GM19328 (cell line): ENCODE measurements around the gene SPEN.
A peak's percentile ranks its signal among the peaks of the same experiment; 100 is the strongest.

Source experiments
- ATAC-seq: cut with Tn5 transposase; IDR thresholded peaks from one replicate; pipeline ENCODE4 v1.9.1; 2021; ENCODE audit warnings: mild to moderate bottlenecking, moderate library complexity; ENCODE audit not compliant: unreplicated experiment

The SPEN gene

GRCh38 chr1:15946571-15947381 lies 99.3 kb downstream of the SPEN start:
- no peak for ATAC-seq

DNA sequence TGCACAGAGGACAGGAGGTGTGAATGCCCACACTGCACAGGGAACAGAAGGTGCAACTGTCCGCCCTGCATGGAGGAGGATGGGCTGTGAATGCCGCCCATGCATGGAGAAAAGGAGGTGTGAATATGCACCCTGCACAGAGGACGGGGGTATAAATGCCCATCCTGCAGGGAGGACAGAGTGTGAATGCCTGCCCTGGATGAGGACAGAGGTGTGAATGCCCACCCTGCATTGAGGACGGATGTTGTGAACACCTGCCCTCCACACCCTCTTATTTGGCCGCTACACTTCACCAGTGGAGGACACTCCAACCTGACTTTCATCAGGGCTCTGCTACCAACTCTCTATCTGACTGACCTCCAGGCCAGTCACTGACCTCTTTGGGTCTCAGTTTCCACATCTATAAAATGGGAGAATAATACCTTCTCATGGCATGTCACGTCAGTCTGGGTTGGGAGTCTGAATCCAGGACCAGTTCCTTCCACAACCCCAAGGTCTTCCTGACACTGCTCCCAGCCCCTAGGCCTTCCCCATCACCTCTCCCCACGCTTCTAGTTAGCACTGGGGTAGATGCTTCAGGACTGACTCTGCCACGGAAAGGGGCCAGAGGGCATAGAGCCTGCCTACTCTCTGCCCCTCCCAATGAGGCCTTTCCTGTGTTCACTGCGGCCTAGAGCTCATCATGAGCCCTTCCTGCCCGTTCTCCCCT lies 100.0 kb downstream of the SPEN start:
- no peak for ATAC-seq

DNA sequence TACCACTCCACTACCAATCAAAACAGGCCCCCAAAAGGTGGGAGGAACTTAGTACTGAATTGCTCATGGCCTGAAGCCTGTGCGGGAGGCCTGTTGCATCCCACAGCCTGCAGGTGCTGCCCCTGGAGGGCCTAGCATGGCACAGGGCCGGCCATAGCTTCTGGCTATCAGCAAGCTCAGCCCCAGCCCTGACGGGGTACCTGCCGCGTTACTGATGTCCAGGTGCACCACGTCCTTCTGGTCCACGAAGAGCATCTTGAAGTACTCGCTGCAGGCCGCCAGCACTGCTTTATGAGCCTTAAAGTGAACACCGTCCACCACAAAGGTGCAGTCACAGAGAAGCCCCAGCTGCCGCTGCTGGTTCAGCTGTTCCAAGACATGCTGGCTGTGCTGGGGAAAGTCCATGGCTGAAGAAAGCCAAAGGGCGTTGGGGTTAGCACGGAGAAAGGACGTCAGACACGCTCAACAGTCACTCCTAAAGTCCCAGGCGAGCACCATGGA lies 100.6 kb downstream of the SPEN start:
- no peak for ATAC-seq

GRCh38 chr1:15948595-15949452 lies 101.3 kb downstream of the SPEN start:
- peak; percentile 13 for ATAC-seq

- peak; percentile 71 for ATAC-seq
Observed at GRCh38 chr1:15949453-15950245, 102.1 kb downstream of the SPEN start.

DNA sequence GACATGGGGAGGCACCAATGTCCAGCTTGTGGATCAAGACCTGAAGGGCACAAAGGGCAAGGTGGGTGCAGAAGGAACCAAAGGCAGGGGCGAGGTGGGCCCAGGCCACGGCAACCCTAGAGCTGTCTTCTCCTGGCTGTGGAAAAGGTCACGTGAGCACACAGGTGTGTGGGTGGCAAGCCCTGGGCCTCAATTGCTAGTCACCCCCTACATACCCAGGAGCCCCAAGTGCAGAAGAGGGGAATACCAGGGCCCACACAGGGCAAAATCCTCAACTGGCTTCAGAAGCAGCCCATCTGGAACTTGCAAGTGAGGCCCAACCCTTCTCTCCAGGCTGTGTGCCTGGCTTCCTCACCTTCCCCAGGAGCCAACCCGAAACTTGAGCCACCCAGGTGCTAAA lies 102.8 kb downstream of the SPEN start:
- ATAC-seq: no peak

DNA sequence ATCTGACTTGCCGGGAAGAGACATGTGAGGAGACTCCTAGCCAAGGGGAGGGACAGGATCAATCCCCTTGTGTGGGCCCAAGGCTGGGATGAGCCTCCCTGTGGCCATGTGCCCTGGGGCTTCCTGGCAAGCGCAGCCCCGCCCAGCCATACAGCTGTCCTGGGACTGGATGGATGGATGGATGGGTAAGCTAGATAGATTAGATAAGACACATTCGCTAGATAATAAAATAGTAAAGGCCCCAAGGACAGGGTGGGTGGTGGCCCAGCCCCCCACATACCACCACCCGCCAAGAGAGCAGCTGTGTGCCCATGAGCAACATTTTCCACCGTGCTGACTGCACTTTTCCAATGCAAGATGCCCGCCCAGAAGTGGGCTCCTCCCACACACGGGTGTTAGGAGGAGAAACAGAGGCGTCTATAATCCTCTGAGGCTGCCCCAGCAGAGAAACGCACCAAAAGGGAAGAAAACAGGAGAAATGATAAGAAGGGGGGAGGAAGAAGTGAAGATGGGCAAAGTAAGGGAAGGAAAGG lies 103.3 kb downstream of the SPEN start:
- ATAC-seq: no peak

DNA sequence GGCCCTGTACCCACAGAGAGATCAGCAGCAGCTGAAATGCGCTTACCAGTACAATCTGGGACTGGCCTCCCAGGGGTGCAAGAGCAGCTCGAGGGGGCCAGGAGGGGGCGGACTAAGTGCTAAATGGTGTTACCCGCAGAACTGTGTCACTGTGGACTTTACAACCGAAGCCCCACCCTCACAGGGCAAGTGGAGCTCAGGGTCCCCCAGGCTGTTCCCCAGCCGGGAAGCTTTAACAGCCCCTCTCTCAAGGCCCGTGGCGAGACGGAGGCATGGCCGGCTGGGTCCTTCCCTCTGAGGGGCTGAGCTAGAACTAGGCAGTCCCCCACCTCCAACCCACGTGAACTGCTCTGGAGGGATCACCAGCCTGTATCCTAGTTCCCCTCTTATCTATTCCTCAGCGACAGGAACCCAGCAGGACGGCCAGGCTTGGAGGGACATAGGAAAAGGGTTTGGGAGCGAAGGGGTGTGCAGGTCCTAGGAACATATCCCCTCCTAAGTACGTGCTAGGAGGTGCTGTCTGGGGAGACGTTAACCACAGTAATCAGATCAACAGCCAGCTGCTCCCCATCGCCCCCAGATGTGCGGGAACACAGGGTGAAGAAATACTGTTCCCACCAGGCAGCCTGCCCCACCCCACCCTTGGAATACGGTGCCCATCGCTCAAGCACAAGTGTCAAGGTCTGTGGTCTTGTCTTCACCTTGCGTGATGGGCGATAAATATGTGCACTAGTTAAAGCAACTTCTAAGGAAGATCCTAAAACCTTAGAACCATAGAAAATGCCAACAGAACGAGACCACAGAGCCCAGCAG lies 104.0 kb downstream of the SPEN start:
- ATAC-seq: no peak

- no peak for ATAC-seq
Observed at GRCh38 chr1:15952317-15953258, 105.1 kb downstream of the SPEN start.

DNA sequence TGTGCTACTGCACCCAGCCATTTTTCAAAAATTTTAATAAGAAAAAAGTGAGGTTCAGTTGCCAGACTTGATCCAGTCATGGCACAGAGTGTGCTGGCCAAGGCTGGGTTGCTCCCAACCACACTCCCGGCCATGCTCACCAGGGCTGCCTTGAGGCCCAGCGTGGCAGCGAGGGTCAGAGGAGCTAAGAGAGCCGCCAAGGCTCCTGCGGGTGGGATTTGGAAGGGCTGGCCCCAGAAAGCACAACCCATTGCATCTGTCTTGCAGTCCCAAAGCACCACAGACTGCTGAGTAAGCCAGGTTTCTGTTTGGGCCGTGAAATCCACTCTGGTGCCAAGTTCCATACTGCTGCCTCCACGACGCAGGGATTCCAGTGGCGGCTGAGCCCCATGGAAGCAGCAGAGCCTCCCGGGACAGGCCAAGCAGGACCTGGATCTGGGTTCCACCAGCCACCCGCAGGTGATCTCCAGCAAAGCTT lies 105.8 kb downstream of the SPEN start:
- ATAC-seq: no peak

DNA sequence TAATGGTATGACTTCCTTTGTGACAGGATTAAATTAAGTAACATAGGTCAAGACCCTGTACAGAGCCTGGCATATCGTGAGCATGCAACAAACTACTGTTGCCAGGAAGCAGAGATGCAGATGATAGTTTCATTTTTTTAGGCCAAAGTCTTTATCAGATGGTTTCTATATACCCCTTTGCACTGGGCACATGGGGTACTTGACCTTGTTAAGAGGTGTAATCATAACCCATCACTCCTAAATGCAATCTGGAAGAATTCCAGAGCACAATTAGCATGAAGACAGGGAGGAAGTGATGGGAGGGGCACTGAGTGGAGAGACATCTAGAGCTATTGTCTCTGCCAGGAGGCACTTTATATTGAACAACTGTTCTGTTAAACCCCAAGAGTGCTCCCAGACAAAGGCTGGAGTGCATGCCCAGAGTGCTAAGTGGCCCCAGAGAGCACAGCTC lies 106.3 kb downstream of the SPEN start:
- no peak for ATAC-seq

DNA sequence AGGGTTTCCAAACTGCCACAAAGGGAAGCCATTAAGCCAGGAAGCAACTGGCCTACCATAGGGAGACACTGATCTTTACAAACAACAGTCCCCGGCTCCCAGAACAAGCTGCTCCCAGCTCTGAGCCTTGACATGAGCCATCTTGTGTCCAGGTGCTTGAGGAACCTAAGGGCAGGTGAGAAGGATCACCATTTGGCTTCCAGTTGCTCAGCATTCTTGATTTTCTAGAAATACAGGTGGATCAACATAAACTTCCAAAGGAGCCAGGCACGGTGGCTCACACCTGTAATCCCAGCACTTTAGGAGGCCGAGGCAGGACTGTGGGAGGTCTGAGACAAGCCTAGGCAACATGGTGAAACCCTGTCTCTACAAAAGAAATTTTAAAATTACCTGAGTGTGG lies 106.8 kb downstream of the SPEN start:
- ATAC-seq: no peak

DNA sequence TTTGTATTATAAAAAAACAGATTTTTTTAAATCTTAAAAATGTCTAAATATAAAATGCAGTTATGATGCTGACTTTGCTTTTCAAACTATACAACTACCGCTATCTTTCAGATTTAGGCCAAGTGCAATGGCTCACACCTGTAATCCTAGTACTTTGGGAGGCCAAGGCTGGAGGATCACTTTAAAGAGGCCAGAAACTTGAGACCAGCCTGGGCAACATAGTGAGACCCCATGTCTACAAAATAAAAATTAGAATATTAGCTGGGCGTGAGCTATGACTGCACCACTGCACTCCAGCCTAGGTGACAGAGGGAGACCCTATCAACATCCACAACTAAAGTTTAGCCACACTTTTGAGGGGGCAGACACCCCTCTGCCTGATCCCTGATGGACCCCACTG lies 108.0 kb downstream of the SPEN start:
- ATAC-seq: no peak

DNA sequence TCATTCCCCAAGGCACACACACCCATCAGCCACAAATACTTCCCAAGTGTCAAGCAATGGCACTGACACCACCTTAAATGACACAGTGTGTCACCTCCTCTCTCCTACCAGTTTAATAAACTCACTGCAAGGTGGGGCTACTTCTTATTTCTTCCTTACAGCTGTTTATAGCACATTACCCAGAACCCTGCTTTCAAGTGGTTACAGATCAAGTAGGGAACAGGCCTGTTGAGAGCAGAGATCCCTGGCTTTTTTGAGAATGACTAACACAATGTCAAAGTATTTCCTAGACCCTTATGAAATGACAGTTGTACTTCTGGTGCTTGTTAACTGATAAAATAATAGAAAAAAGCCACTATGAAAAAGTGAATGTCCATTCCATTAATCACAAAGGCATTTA lies 108.6 kb downstream of the SPEN start:
- ATAC-seq: no peak

DNA sequence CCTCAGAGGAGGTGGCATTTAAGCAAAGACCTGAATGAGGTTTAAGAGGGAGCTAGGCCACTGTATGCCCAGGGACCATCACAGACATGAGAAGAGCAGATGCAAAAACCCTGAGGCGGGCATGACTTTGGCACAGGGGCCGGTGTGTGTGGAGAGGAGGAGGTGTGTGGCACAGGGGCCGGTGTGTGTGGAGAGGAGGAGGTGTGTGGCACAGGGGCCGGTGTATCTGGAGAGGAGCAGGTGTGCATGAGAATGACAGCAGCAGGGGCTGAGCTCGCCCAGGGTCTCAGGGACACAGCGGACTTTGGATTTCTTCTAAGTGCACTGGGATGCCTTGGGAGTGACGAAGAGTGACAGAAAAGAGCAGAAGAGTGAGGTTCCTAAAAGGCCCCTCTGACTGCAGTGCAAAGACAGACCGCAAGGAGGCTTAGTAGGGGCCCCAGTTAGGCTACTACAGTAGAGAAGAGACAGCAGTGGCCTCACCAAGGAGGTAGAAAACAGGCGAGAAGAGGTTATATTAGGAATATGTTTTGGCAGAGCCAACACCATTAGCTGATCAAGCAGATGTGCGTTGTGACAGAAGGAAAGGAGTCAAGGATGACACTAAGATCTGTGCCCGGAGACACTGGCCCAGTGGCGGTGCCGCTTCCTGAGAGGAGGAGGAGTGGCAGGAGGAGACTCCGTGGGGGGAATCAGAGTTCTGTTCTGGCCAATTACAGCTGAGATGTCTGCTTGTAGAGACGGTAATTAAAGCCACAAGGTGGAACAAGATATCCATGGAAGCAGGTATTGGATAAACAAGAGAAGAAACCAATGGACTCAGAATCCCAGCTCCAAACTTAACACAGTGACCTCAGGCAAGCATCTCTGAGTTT lies 110.0 kb downstream of the SPEN start:
- no peak for ATAC-seq

DNA sequence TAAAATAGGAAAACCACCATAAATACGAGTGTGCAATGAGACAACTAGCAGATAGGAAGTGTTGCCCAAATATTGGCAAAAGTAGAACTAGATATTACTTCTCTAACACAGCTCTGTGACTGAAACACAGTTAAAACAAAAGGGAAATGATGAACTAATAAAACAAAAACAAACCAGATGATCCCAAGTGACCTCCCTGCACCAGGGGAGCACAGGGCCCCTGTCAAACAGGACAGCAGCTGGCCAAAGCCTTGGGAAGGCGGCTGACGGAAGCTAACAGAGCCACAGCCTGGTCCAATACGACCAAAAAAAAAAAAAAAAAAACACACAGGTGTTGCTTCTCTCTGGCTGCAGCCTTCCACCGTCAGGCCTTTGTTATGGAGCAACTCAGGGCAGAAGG lies 110.6 kb downstream of the SPEN start:
- no peak for ATAC-seq

DNA sequence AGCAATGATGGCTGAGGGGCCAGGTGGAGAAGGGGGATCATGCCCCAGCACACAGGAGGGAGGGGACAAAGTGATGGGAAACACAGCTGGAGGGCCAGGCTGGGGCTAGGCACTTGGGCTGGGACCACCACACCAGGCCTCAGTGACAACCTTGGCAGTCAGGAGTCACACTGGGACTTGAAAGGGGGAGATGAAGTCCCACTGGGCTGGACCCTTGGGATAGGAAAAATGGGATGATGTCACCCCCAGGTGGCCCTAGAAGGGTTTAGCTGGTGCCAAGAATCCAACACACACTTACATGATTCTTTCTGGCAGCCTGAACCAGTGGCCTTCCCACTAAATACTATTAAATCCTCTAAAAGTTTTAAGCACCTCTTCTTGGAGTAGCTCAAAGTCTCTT lies 111.3 kb downstream of the SPEN start:
- no peak for ATAC-seq
